ENCODE measurements around the gene FAM156A. TPM values are rescaled to one million over a fixed set of nuclear protein-coding genes. Genes with fewer than 3 reads are reported as not detected.
"Not testable (repeated sequence)": the region's sequence is repeated elsewhere in the genome, so short reads cannot be mapped to it uniquely, and the experiment has no call there.

FAM156A gene
- total RNA-seq, 1 donor from 2014 or later, result 28.2 TPM

- peaks cover 8% of the 10 kb centered on the region for H3K4me1 Mint-ChIP-seq (ENCODE audit: low read depth)
These were observed 30.9 kb upstream of the FAM156A start for GRCh38 chrX:52988985-52989917.

DNA sequence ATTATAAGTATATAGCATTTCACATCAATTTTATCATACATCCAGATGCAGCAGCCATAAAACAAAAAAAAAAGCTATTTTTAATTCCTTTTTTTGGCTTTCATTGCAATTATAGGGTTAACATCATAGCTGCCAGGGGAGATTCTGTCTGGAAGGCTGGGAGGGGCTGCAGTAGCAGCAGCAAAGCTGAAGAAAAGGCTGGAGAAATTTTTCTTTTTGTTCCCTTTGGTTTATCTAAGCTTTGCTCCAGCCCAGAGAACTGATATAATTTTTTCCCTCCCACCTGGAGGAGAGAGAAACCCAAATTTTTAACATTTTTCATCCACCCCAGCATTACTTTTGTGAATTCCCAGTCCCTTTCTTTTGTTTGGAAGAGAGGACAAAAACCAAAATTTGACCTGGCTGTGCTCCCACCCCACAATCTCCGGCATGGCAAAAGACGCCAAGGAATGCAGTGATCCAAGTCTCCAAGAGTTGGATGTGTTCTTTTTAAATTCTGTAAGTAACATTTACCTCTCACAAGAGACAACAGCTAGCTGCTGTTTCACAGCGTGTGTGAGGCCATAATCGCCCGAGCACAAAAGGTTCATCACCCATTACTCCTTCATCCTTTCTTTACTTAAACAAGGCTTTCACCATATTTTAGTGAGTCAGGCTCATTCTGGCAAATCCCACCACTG is 25.1 kb upstream of the FAM156A start:
- Mint-ChIP-seq H3K36me3 (ENCODE audit: low read depth) (no peaks in the 10 kb centered on the region), H3K9me3 (no peaks in the 10 kb centered on the region), H3K27me3 (ENCODE audit: low read depth) (no peaks in the 10 kb centered on the region), H3K4me1 (ENCODE audit: low read depth) (no peaks in the 10 kb centered on the region), H3K4me3 (ENCODE audit: low read depth) (no peak overlapping the region), H3K27ac (no peak overlapping the region)
- intact Hi-C loops (cut with micrococcal nuclease), result no loop called here
- no peak for DNase-seq (ENCODE audit: low spot score)

More at GRCh38 chrX:52988985-52989917, 30.9 kb upstream of the FAM156A start:
- Mint-ChIP-seq H3K4me3 (ENCODE audit: low read depth) (no peak overlapping the region), H3K9me3 (no peaks in the 10 kb centered on the region), H3K27ac (no peak overlapping the region), H3K36me3 (ENCODE audit: low read depth) (no peaks in the 10 kb centered on the region), H3K27me3 (ENCODE audit: low read depth) (no peaks in the 10 kb centered on the region)
- intact Hi-C loops (cut with micrococcal nuclease), result no loop called here
- DNase-seq (ENCODE audit: low spot score), result no peak

GRCh38 chrX:52979993-52980392 is 21.7 kb upstream of the FAM156A start:
- Mint-ChIP-seq H3K4me3 (ENCODE audit: low read depth) (no peak overlapping the region), H3K36me3 (ENCODE audit: low read depth) (no peaks in the 10 kb centered on the region), H3K9me3 (no peaks in the 10 kb centered on the region), H3K27ac (no peak overlapping the region), H3K4me1 (ENCODE audit: low read depth) (no peaks in the 10 kb centered on the region), H3K27me3 (ENCODE audit: low read depth) (no peaks in the 10 kb centered on the region)
- DNase-seq (ENCODE audit: low spot score), result no peak
- intact Hi-C loops (cut with micrococcal nuclease), result no loop called here

- intact Hi-C loops (cut with micrococcal nuclease), result no loop called here
- H3K4me3 Mint-ChIP-seq (ENCODE audit: low read depth), result no peak overlapping the region
- DNase-seq (ENCODE audit: low spot score), result no peak
- no peak overlapping the region for H3K27ac Mint-ChIP-seq
- no peaks in the 10 kb centered on the region for H3K36me3 Mint-ChIP-seq (ENCODE audit: low read depth)
- H3K4me1 Mint-ChIP-seq (ENCODE audit: low read depth), result no peaks in the 10 kb centered on the region
- no peaks in the 10 kb centered on the region for H3K27me3 Mint-ChIP-seq (ENCODE audit: low read depth)
- H3K9me3 Mint-ChIP-seq, result no peaks in the 10 kb centered on the region
These were observed 21.2 kb upstream of the FAM156A start for GRCh38 chrX:52979568-52979967.

DNA sequence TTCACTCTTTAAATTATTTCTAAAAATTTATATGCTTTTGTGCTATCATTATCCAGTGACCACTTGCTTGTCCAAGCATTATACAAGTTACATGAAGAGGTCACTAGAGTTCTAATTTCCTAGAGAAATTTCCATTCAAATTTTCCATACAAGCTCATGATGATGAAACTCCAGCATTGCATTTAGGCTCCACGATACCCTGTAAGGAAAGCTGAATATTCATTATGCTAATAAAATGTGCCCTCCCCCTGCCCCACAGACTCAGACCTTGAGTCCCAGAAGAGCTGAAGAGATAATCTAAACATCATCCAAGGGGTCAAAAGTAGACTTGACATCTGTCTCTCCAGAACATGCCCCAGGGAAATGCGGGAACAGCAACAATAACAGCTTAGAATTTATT is 19.6 kb upstream of the FAM156A start:
- no peak overlapping the region for H3K27ac Mint-ChIP-seq
- intact Hi-C loops (cut with micrococcal nuclease), result no loop called here
- H3K9me3 Mint-ChIP-seq, result no peaks in the 10 kb centered on the region
- no peaks in the 10 kb centered on the region for H3K4me1 Mint-ChIP-seq (ENCODE audit: low read depth)
- H3K4me3 Mint-ChIP-seq (ENCODE audit: low read depth), result no peak overlapping the region
- H3K36me3 Mint-ChIP-seq (ENCODE audit: low read depth), result no peaks in the 10 kb centered on the region
- H3K27me3 Mint-ChIP-seq (ENCODE audit: low read depth), result no peaks in the 10 kb centered on the region
- no peak for DNase-seq (ENCODE audit: low spot score)

GRCh38 chrX:52975576-52975975 is 17.3 kb upstream of the FAM156A start:
- H3K4me3 Mint-ChIP-seq (ENCODE audit: low read depth); H3K36me3 Mint-ChIP-seq (ENCODE audit: low read depth); H3K27me3 Mint-ChIP-seq (ENCODE audit: low read depth); DNase-seq (ENCODE audit: low spot score); H3K4me1 Mint-ChIP-seq (ENCODE audit: low read depth); H3K9me3 Mint-ChIP-seq; H3K27ac Mint-ChIP-seq; intact Hi-C loops (cut with micrococcal nuclease): not testable (repeated sequence)

GRCh38 chrX:52974336-52974992 is 16.1 kb upstream of the FAM156A start:
- H3K4me3 Mint-ChIP-seq (ENCODE audit: low read depth); DNase-seq (ENCODE audit: low spot score); H3K4me1 Mint-ChIP-seq (ENCODE audit: low read depth); H3K9me3 Mint-ChIP-seq; H3K27me3 Mint-ChIP-seq (ENCODE audit: low read depth); H3K36me3 Mint-ChIP-seq (ENCODE audit: low read depth); intact Hi-C loops (cut with micrococcal nuclease); H3K27ac Mint-ChIP-seq: not testable (repeated sequence)

GRCh38 chrX:52967922-52968321 is 9.6 kb upstream of the FAM156A start:
- H3K27ac Mint-ChIP-seq; DNase-seq (ENCODE audit: low spot score); H3K27me3 Mint-ChIP-seq (ENCODE audit: low read depth); H3K4me3 Mint-ChIP-seq (ENCODE audit: low read depth); intact Hi-C loops (cut with micrococcal nuclease); H3K36me3 Mint-ChIP-seq (ENCODE audit: low read depth); H3K4me1 Mint-ChIP-seq (ENCODE audit: low read depth); H3K9me3 Mint-ChIP-seq: not testable (repeated sequence)

DNA sequence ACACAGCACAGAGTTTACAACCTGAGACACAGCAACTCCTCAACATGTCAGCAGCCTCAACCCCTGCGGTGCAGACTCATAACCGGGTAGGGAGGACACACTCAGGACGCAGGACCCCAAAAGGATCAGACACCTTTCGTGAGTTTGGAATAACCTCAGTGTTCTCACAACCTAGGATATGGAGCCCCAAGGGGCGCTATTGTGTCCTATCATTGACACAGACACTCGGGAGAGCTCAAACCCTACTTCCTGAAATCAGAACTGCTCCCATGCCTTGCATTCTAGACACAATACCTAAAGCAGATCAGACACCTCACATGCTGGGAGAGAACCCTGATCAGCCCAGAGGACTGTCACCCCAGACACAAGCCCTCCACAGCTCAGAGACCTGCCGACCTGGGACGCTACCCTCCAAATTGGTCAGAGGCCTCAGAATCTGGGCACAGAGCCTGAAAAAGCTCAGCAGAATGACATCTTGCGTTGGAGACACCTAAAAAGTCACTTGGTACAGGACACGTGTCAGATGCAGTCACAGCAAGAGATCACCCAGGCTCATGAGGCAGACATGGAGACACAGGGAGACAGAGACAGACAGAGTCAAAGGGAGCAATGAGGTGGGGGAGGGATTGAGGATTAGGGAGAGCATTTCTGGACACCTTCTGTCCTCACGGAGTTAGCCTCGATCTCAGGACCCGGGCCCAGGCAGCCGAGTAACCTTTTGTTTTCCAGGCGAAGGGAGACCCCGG is 8.8 kb upstream of the FAM156A start:
- intact Hi-C loops (cut with micrococcal nuclease); H3K27me3 Mint-ChIP-seq (ENCODE audit: low read depth); DNase-seq (ENCODE audit: low spot score); H3K9me3 Mint-ChIP-seq; H3K4me1 Mint-ChIP-seq (ENCODE audit: low read depth); H3K36me3 Mint-ChIP-seq (ENCODE audit: low read depth); H3K27ac Mint-ChIP-seq; H3K4me3 Mint-ChIP-seq (ENCODE audit: low read depth): not testable (repeated sequence)

DNA sequence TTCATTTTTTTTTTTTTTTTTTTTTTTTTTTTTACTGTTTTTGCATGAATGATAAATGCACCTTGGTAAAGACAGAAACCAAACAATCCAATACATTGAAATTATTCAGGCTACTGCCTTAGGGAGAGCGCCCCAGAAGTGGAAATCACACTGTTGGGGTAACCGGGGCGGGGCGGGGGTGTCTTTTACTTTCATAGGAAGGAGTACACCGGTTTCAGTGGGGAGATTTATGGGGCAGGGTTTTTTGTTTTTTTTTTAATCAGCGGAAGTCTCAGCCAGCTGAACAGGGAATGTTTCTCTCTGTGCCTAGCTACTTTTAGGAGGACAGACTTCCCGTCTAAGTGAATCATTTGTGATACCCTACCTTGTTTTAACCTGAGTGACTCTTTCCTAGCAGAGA is 643 bp upstream of the FAM156A start:
- intact Hi-C loops (cut with micrococcal nuclease); H3K36me3 Mint-ChIP-seq (ENCODE audit: low read depth); H3K9me3 Mint-ChIP-seq; H3K4me3 Mint-ChIP-seq (ENCODE audit: low read depth); DNase-seq (ENCODE audit: low spot score); H3K4me1 Mint-ChIP-seq (ENCODE audit: low read depth); H3K27me3 Mint-ChIP-seq (ENCODE audit: low read depth); H3K27ac Mint-ChIP-seq: not testable (repeated sequence)

GRCh38 chrX:52949884-52950283 is 8.4 kb downstream of the FAM156A start:
- intact Hi-C loops (cut with micrococcal nuclease); DNase-seq (ENCODE audit: low spot score); H3K4me1 Mint-ChIP-seq (ENCODE audit: low read depth); H3K4me3 Mint-ChIP-seq (ENCODE audit: low read depth); H3K36me3 Mint-ChIP-seq (ENCODE audit: low read depth); H3K27ac Mint-ChIP-seq; H3K9me3 Mint-ChIP-seq; H3K27me3 Mint-ChIP-seq (ENCODE audit: low read depth): not testable (repeated sequence)

DNA sequence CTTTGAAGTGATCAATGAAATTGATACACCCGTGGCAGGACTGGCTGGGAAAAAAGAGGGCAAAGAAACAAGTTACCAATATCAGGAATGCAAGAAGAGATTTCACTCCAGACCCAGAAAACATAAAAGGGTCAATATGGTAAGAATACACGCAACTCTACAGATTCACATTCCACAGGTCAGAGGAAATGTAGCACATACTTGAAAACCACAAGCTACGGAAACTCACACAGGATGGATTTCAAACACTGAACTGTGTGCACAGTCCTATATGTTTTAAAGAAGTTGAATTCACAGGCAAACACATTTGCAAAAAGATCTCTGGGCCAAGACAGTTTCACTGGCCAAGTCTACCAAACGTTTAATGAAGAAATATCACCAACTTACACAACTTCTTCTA is 9.0 kb downstream of the FAM156A start:
- intact Hi-C loops (cut with micrococcal nuclease); H3K27ac Mint-ChIP-seq; H3K36me3 Mint-ChIP-seq (ENCODE audit: low read depth); H3K27me3 Mint-ChIP-seq (ENCODE audit: low read depth); H3K9me3 Mint-ChIP-seq; H3K4me3 Mint-ChIP-seq (ENCODE audit: low read depth); DNase-seq (ENCODE audit: low spot score); H3K4me1 Mint-ChIP-seq (ENCODE audit: low read depth): not testable (repeated sequence)

All from activated T-helper 2 cell treated with anti-CD3 and anti-CD28 coated beads, Interferon-gamma antibody, Interleukin-2, Interleukin-4, amounts not matched to agents 10 μg/mL and 5 μg/mL and 100 μg/mL, durations not matched to agents 14 hours and 24 hours and 36 hours (primary cell).